Muscle of back (tissue), 11 donors: ENCODE results near the gene EXPH5. TPM values are rescaled to one million over a fixed set of nuclear protein-coding genes. Genes with fewer than 3 reads are reported as not detected.
"Not testable (repeated sequence)": the region's sequence is repeated elsewhere in the genome, so short reads cannot be mapped to it uniquely, and the experiment has no call there.

Experiments used
- DNase-seq, 3 donors: peaks; one replicate each; pipeline versions ENCODE4 v3.0.0 to v3.0.0-alpha.2; 2013
- polyA plus RNA-seq, 10 donors: library from polyadenylated mRNA; unstranded; fragments of 120-200 nt; gene quantifications; one replicate each; pipeline ENCODE4 v1.2.1, GENCODE V29; 2013; ENCODE audit not compliant: insufficient read length in 10 of 10

The EXPH5 gene
- polyA plus RNA-seq, 10 donors: 0.28 to 2.6 (median 0.45) TPM

DNA sequence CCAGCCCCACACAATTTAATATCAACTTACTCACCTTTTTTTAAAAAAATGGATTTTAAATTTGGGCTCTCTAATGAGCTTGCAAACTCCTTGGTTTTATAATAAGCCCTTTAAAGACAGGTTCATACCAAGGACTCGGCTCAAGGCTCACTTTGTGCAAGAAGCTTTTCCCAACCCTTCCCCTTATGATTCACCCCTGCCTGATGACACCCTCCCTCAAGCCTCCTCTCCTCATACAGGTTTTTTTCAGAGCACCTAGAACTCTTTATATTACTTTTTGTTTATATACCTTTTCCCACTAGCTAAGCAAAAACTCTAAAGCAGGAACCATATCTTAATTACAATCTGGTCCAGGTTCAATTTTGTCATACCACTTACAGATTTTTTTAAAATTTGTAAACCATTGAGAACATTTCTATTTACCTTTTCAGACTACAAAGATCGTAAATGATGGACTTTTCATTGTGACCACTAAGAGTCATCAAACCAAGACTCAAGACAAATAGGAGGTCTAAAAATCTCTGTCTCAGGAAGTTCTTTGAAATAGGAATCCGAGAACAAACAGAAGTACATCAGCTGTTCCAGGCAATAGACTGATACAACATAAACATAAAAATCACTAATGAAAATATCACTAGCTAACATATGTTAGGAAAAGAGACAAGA is 13.1 kb upstream of the EXPH5 start:
- DNase-seq: no peak

DNA sequence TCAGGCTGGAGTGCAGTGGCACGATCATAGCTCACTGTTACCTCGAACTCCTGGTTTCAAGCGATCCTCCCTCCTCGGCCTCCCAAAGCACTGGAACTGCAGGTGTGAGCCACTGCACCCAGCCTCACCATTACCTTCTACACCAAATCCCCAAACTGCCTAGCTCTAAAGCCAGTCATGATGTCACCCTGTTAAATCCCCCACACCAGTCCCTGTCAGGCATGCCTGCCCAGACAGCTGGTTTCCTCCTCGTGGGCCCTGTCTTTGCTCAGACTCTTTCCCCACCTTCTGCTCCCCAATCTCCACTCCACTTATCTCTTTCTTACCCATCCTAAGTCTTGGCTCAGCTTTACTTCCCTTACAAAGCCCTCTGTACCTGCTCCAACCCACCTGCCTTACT is 12.5 kb upstream of the EXPH5 start:
- no peak for DNase-seq

DNA sequence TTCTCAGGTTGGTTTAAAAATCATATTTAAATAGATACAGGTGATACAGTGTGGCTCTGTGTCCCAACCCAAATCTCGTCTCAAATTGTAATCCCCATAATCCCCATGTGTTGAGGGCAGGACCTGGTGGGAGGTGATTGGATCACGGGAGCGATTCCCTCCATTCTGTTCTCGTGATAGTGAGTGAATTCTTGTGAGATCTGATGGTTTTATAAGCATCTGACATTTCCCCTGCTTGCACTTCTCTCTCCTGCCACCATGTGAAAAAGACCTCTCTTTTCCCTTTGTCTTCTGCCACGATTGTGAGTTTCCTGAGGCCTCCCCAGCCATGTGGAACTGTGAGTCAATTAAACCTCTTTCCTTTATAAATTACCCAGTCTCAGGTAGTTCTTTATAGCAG is 9.2 kb upstream of the EXPH5 start:
- DNase-seq: not testable (repeated sequence)

DNA sequence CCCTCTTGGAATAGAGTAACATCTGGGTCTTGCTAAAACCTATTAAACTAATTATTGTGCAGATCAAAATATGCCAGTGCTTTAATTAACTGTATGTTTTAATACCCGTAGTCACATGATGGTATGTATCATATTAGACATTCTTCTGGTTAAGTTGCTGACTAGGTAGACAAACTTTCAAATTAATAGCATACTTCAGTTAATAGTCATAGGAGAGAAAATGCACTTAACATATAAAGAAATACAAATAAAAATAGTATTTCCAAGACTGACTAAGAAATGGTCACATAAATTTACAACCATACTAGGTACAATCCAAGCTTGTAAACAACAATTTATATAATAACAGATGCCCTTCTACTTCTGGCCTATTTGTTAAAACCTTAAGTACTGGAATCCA is 7.6 kb upstream of the EXPH5 start:
- DNase-seq: no peak

DNA sequence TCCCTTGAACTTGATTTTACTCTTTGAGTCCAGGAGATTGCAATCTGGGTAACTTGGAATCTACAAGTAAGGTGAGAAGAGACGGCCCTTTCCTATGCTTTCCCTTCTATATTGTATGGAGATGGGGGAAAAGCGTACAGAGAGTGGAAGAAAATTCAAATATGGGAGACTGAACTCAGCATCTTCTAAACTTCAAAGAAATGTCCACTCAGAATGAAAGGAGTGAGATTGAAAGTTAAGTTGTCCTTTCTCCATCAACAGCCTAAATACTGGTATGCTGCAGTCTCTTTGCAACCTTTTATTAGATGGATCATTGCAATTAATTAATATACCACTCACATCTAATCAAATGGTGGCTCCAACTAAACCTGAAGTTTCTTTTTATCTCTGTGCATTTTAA is 6.4 kb upstream of the EXPH5 start:
- no peak for DNase-seq

DNA sequence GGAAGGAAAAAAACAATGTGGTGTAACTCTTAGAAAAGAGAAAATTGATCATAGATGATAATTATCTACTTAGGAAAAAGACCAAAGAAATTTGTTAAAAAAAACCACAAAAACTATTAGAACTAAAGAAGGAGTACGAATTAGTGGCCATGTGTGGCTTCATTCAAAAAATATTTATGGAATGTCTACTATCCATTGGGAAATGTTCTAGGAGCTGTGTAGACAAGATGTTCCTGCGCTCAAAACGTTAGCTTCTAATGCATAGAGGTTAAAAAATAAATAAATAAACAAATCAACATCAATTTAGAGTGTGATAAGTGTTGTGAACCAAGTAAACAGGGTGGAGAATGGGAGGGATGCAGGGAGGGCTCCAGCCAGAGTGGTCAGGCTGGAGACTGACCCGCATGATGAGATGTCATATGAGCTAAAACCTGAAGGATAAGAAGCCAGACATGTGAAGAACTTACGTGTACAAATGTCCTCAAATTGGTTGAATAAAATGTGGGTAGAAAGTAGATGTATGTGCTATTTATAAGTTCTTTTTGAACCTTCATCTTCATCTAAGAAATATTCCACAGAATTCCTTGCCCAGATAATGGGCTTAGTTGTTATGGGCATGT is 4.3 kb upstream of the EXPH5 start:
- DNase-seq: no peak

DNA sequence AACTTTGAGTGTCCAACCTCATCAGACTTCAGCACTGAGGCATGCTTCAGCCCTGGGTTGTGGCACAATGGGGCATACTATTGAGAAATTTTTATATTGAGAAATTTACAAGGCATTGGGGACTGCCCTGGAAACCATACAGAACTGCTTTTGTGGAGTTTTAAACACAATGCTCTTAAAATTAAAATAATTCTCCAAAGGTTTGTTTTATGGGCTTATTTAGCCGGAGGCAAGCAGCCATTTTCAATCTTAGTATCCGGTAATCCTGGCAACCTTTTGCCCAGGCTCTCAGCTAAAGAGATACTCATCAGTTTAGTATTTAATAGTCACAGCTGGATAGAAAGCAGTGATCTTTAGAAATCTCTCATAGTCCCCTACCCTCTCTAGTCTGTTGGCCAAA is 3.1 kb upstream of the EXPH5 start:
- no peak for DNase-seq

DNA sequence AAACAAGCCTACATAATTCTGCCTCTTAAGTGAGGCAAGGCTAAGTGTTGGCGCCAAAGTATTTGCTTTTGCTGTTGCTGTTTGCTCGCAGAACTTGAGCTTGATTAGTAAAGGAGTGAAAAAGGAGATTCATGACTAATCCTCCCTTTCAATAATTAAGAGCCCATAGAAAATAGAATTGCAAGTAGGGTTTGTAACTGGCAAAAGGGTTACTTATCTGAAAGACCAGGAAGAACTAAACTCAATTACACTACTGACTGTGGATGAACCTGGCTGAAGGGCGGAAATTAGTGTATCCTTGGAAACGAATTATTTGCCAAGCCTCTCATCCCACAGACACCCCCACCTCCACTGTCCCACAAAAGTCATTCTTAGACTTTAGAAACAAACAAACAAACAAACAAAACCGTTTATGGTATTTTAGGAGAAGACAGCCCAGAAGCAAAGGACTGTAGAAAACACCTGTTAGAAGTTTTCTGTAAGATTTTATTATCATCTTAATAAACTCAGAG is 411 bp upstream of the EXPH5 start:
- DNase-seq: no peak

DNA sequence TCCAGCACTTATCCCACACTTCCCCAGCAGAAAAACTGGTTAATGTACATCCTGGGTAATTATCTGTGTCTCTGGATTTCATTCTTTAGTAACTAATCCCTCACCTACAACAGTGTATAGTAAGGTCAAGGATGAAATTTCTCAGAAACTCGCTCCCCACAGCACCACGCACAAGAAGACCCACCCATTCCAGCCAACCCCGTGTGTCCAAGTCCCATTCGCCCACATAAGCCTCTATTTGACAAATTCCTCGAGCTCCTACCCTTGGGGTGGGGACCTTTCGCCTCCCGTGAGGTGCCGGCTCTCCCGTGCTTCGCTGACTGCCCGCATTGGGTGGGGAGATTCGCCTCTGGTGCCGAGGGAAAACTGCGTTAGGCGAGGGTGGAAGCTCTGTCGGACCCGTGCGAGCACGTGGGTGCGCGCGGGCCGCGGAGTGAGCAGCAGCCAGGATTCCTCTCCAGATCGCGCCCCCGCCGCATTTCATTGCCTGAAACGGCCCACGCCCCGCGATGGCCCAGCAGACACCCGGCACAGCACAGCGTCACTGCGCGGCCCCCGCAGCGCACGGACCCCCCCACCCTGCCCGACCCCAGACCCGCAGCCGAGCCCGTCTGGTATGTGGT is 866 bp downstream of the EXPH5 start:
- peak in 1 of 3 donors; percentile 54 for DNase-seq

DNA sequence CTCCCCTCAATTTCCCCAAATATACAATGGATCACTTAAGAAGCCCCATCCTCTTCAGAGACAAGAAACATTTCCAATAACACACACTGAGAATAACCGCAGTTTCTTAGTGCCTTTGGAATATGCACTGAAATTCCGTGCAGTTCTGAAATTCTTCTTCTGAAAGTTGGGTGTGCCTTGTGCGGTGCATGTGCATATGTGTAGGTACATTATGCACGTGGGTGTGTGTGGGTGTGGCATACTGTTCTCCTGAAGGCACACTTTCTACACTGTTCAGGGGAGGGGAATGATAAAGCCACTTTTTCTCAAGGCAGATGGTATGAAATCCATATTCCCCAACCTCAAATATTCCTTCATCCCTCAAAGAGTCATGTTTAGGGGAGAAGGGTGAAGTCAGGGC is 1.7 kb downstream of the EXPH5 start:
- DNase-seq: no peak

DNA sequence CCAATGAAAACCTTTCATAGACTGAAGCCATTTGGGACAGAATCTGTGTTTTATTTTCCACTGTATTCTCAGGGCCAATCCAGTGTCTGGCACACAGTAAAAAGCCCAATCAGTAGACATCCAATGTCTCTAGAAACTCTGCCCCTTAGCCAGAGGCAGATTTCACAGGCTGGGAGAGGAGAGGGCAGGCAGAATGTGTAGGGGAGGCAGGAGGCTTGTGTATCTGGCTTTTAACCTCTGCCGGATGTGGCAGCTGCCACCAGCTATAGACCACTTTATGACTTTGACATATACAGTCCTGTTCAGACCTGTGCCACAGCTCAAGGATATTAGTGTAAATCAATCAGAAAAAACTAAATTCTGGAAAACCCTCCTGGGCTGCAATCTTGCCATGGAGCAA is 4.4 kb downstream of the EXPH5 start:
- DNase-seq: peak in 1 of 3 donors; percentile 10

DNA sequence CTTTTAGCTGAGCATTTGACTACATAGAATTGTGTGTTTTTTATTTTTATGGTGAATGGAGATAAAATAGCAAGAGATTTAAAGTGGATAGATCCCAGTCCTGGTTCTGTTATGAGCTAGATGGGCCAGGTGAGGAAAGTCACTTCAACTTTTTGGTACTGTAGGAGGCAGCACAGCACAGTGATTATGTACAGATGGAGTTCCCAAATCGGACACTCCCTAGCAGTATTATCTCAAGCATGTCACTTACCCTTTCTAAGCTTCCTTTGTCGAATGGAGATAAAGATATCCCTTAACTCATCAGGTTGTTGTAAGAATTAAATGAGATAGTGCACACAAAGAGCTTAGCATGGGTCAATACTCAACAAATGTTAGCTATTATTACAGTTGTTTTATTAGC is 5.3 kb downstream of the EXPH5 start:
- DNase-seq: no peak

DNA sequence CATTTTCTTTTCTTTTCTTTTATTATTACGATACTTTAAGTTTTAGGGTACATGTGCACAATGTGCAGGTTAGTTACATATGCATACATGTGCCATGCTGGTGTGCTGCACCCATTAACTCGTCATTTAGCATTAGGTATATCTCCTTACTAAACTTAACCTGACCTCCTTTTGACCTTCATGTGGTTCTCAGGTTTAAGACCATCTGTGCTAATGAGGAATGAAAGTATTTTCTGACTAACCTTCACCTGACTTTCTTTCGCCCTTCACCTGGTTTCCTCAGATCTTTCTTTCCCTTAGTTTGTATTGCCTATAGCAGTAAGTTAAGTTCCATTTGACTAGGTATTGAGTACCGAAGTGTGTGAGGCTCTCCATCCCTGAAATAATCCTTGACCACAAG is 6.5 kb downstream of the EXPH5 start:
- DNase-seq: no peak

DNA sequence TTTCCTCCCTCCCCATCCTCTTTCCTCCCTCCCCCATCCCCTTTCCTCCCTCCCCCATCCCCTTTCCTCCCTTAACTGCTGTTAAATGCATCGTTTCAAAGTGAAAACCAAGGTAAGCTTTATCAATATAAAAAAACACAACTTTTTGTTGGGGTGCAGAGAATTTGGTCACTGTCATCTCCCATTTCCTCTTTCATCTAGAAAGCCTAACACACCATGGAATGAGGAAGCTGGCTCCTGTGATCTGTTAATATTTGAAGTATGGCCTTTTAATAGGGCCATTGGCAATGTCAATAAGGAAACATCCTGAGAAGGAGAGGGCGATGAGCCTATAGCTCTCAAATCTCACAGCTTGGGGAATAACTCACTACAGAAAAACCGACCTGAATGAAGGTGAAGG is 7.0 kb downstream of the EXPH5 start:
- DNase-seq: no peak

DNA sequence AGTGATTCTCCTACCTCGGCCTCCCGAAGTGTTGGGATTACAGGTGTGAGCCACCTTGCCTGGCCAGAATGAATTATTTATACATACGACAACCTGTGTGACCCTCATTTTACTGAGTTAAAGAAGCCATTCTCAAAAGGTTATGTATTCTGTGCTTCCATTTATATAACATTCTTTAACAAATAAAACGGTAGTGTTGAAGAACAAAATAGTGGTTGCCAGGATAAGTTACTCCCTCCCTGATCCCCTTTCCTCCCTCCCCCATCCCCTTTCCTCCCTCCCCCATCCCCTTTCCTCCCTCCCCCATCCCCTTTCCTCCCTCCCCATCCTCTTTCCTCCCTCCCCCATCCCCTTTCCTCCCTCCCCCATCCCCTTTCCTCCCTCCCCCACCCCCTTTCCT is 7.4 kb downstream of the EXPH5 start:
- DNase-seq: not testable (repeated sequence)

DNA sequence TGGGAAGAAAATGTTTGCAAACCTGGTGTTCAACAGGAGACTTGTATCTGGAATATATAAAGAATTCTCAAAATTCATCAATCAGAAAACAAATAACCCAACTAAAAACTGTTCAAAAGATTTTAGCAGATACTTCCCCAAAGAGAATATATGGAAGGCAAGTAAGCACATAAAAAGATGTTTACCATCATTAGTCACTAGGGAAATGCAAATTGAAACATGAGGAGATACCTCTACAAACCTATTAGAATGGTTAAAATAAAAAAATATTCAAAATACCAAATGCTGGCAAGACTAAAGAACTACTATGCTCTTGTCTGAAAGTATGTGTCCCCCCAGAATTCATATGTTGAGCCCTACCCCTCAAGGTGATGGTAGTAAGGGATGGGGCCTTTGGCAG is 8.6 kb downstream of the EXPH5 start:
- DNase-seq: no peak

DNA sequence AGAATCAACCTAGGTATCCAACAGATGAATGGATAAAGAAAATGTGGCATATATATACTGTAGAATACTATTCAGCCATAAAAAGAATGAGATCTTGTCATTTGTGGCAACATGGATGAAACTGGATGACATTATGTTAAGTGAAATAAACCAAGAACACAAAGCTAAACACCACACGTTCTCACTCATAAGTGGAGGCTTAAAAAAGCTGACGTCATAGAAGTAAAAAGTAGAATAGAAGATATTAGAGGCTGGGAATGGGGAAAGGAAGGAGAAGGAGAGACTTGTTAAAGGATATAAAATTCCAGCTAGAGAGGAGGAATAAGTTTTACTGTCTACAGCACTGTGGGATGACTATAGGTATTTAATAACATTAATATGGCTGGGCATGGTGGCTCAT is 12.9 kb downstream of the EXPH5 start:
- no peak for DNase-seq

DNA sequence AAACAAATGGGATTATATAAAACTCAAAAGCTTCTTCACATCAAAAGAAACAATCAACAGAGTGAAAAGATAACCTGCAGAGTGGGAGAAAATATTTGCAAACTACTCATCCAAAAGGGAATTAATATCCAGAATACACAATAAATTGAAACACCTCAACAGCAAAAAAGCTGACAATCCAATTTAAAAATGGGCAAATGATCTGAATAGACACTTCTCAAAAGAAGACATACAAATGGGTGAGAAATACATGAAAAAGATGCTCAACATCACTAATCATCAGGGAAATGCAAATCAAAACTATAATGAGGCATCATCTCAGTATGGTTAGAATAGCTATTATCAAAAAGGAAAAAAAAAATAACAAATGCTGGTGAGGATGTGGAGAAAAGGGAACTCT is 13.5 kb downstream of the EXPH5 start:
- DNase-seq: no peak

DNA sequence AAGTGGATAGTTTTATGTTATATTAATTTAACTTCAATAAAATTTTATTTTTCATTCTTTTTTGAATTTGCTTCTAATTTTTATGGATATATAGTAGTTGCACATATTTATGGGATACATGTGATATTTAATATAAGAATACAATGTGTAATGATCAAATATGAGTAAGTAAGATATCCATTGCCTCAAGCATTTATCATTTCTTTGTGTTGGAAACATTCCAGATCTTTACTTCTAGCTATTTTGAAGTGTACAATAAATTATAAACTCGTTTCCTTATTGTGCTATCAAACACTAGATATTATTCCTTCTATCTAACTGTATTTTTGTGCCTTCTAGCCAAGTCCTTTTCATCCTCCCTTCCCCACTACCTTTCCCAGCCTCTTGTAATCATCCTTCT is 17.0 kb downstream of the EXPH5 start:
- no peak for DNase-seq

DNA sequence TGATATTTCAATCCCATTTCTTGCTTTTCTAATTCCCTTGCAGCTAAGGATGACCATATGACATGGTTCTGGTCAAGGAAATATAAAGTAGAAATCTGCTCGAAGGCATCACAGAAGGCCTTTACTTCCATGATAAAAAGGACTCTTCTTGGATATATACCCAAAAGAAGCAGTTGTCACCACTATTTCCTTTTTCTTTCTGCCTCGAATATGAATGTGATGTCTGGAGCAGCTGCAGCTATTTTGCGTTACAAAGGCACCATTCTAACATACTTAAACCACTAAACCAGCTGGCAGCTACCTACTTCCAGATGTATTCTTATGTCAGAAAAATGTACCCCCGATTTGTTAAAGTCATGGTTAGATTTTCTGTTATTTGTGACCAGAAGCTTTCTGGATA is 18.9 kb downstream of the EXPH5 start:
- DNase-seq: no peak

DNA sequence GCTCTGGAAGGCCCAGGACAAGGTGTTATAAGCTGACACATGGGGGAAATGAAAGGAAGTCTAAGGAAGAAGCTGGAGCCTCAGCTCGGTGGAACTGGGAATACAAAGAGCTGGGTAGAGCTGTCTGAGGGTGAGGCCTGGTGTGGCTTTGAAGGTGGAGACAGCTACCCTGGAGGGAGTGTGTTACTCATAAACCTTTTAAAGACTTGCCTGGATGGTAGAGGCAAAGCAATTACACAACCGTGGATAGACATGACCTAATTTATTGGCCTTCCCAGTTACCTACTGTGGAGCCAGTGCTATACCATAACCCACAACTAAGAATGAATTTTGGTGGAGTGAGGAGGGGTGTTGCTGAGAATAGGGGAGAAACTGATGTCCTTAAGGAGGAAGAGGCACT is 22.6 kb downstream of the EXPH5 start:
- DNase-seq: no peak

DNA sequence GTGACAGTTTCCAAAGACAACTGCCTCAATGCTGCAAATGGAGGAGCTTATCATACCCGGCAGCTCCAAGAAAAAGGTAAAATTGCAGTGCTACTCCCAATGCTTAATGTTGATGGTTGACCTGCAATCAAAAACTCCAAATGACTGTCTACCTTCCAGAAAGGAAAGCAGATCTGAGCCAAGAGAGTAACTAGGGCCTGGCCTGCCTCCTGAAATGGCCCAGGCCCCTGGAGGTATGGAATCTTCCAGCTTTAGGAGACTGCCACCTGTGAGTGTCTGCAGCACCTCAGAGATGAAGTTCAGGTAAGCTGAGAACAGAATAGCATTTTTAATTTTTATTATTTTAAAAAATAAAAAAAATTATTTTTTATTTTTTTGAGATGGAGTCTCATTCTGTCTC is 23.7 kb downstream of the EXPH5 start:
- DNase-seq: no peak

DNA sequence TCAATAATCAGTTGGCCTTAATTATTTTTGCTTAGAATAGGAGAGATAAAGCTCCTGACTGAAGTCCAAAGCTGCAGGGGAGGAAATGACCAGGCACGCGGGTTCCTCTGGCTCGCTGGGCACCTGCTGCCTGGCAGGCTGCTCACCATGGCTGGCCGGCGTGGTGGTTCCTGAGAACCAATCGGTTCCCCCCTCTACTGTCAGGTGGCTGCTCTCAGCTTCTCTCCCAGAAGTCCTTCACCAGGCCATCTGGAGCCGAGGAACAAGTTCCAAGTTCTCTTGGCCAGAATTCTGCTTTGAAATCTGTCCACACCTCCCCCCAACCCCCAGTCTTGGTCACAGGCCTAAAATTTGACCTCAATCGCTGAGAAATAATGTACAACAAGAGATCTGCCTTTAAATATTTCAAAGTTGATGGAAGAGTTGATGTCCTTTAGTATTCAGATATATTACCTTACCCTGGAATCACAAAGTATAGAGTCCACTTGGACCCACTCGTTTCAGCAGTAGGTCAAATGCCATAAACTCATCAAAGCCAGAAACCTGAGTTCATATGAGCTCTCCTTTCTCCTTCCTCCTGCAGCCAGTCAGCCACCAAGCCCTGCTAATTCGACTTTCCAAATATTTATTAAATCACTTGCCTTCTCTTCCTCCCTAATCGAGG is 25.2 kb downstream of the EXPH5 start:
- peak; percentile 24 to 77 (median 59) for DNase-seq
